NCI-H82 (cell line): ENCODE data around the gene NR2C1.
A peak's percentile ranks its signal among the peaks of the same experiment; 100 is the strongest.
"Not testable (repeated sequence)": the region's sequence is repeated elsewhere in the genome, so short reads cannot be mapped to it uniquely, and the experiment has no call there.

Experiments
- DNase-seq: peaks from one replicate; lab custom pipeline; 2025; lab: John Stamatoyannopoulos, UW

Gene NR2C1

GRCh38 chr12:95072900-95073697 is at the start of gene NR2C1:
TSS of gene NR2C1 (minus strand) at chr12:95073618. CDS start at chr12:95067384, 6,234 bp downstream.
- DNase-seq, result peak; percentile 98

- no peak for DNase-seq
Measured at GRCh38 chr12:95118788-95119179, 45.4 kb upstream of the NR2C1 start.

- no peak for DNase-seq
Measured at GRCh38 chr12:95118138-95118787, 44.8 kb upstream of the NR2C1 start.

GRCh38 chr12:95117178-95117599 is 43.8 kb upstream of the NR2C1 start:
- peak; percentile 91 for DNase-seq

GRCh38 chr12:95116773-95117172 is 43.4 kb upstream of the NR2C1 start:
- DNase-seq, result no peak

- no peak for DNase-seq
Measured at GRCh38 chr12:95116341-95116740, 42.9 kb upstream of the NR2C1 start.

- DNase-seq, result no peak
Measured at GRCh38 chr12:95115641-95116040, 42.2 kb upstream of the NR2C1 start.

- no peak for DNase-seq
Measured at GRCh38 chr12:95114766-95115405, 41.5 kb upstream of the NR2C1 start.

- DNase-seq, result no peak
Measured at GRCh38 chr12:95107362-95107761, 33.9 kb upstream of the NR2C1 start.

- no peak for DNase-seq
Measured at GRCh38 chr12:95105540-95105939, 32.1 kb upstream of the NR2C1 start.

- no peak for DNase-seq
Measured at GRCh38 chr12:95104919-95105452, 31.6 kb upstream of the NR2C1 start.

GRCh38 chr12:95102916-95103671 is 29.7 kb upstream of the NR2C1 start:
- DNase-seq, result no peak

GRCh38 chr12:95101957-95102356 is 28.5 kb upstream of the NR2C1 start:
- not testable (repeated sequence) for DNase-seq

- DNase-seq, result no peak
Measured at GRCh38 chr12:95100264-95101190, 27.1 kb upstream of the NR2C1 start.

- DNase-seq, result no peak
Measured at GRCh38 chr12:95099270-95099790, 25.9 kb upstream of the NR2C1 start.

- DNase-seq, result no peak
Measured at GRCh38 chr12:95096852-95097251, 23.4 kb upstream of the NR2C1 start.

GRCh38 chr12:95096378-95096777 is 23.0 kb upstream of the NR2C1 start:
- DNase-seq, result no peak

- DNase-seq, result not testable (repeated sequence)
Measured at GRCh38 chr12:95095866-95096265, 22.4 kb upstream of the NR2C1 start.

- DNase-seq, result no peak
Measured at GRCh38 chr12:95089462-95089861, 16.0 kb upstream of the NR2C1 start.

- no peak for DNase-seq
Measured at GRCh38 chr12:95088379-95088778, 15.0 kb upstream of the NR2C1 start.

GRCh38 chr12:95085612-95086011 is 12.2 kb upstream of the NR2C1 start:
- DNase-seq, result no peak
